HL-60 (cell line): ENCODE data around the gene CD160.

Experiments used
- POLR2AphosphoS5 ChIP-seq: IDR thresholded peaks from 2 replicates; pipeline ENCODE4 v1.6.1; 2012; ENCODE audit warnings: low read depth
- SPI1 ChIP-seq: IDR thresholded peaks from 2 replicates; pipeline ENCODE4 v1.6.1; 2012; ENCODE audit warnings: low read depth, mild to moderate bottlenecking, borderline replicate concordance
- TF ChIP-seq, protein P1 (sequence below): IDR thresholded peaks from one replicate; pipeline ENCODE4 v1.5.1; 2011; ENCODE audit warnings: low read length, control low read depth, inconsistent platforms; ENCODE audit not compliant: insufficient read depth

- TF ChIP-seq, protein P1, sequence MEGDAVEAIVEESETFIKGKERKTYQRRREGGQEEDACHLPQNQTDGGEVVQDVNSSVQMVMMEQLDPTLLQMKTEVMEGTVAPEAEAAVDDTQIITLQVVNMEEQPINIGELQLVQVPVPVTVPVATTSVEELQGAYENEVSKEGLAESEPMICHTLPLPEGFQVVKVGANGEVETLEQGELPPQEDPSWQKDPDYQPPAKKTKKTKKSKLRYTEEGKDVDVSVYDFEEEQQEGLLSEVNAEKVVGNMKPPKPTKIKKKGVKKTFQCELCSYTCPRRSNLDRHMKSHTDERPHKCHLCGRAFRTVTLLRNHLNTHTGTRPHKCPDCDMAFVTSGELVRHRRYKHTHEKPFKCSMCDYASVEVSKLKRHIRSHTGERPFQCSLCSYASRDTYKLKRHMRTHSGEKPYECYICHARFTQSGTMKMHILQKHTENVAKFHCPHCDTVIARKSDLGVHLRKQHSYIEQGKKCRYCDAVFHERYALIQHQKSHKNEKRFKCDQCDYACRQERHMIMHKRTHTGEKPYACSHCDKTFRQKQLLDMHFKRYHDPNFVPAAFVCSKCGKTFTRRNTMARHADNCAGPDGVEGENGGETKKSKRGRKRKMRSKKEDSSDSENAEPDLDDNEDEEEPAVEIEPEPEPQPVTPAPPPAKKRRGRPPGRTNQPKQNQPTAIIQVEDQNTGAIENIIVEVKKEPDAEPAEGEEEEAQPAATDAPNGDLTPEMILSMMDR = no peak
- TF ChIP-seq POLR2AphosphoS5 (no peak), SPI1 (no peak)
These were observed 1.5 kb upstream of the CD160 start for GRCh38 chr1:145717833-145718232.
